G401.6 (cell line): ENCODE data around the gene PCBD2.
"Not testable (repeated sequence)": the region's sequence is repeated elsewhere in the genome, so short reads cannot be mapped to it uniquely, and the experiment has no call there.

ENCODE experiments used
- FAIRE-seq: peaks from 2 replicates; lab custom pipeline; 2012; peaks lifted over from hg19 to GRCh38; lab: Jason Lieb, UNC

Gene PCBD2

GRCh38 chr5:134904610-134905245 is at the start of gene PCBD2:
PCBD2 (plus strand) TSS chr5:134905131; CDS start chr5:134905140, 9 bp downstream.
- no peak for FAIRE-seq

- not testable (repeated sequence) for FAIRE-seq
Measured at GRCh38 chr5:134856465-134856864, 48.5 kb upstream of the PCBD2 start.

- FAIRE-seq: peak; percentile 39
Measured at GRCh38 chr5:134857401-134857800, 47.5 kb upstream of the PCBD2 start.

GRCh38 chr5:134864707-134865106 is 40.2 kb upstream of the PCBD2 start:
- no peak for FAIRE-seq

- no peak for FAIRE-seq
Measured at GRCh38 chr5:134873494-134873893, 31.4 kb upstream of the PCBD2 start.

GRCh38 chr5:134873987-134874830 is 30.7 kb upstream of the PCBD2 start, which contains the start of gene TXNDC15:
TXNDC15 (plus strand) TSS chr5:134874371; CDS start chr5:134874428, 57 bp downstream.
- no peak for FAIRE-seq

- no peak for FAIRE-seq
Measured at GRCh38 chr5:134874831-134875655, 29.9 kb upstream of the PCBD2 start.

GRCh38 chr5:134877159-134877558 is 27.8 kb upstream of the PCBD2 start:
- no peak for FAIRE-seq

- no peak for FAIRE-seq
Measured at GRCh38 chr5:134878403-134878802, 26.5 kb upstream of the PCBD2 start.

GRCh38 chr5:134879456-134879855 is 25.5 kb upstream of the PCBD2 start:
- no peak for FAIRE-seq

GRCh38 chr5:134880937-134881336 is 24.0 kb upstream of the PCBD2 start:
- FAIRE-seq: not testable (repeated sequence)

- not testable (repeated sequence) for FAIRE-seq
Measured at GRCh38 chr5:134881711-134882110, 23.2 kb upstream of the PCBD2 start.

GRCh38 chr5:134887593-134888159 is 17.3 kb upstream of the PCBD2 start:
- FAIRE-seq: no peak

- FAIRE-seq: no peak
Measured at GRCh38 chr5:134889335-134889734, 15.6 kb upstream of the PCBD2 start.

GRCh38 chr5:134891473-134891872 is 13.5 kb upstream of the PCBD2 start:
- FAIRE-seq: no peak

GRCh38 chr5:134892282-134892681 is 12.6 kb upstream of the PCBD2 start:
- FAIRE-seq: no peak

- no peak for FAIRE-seq
Measured at GRCh38 chr5:134892926-134893325, 12.0 kb upstream of the PCBD2 start.

GRCh38 chr5:134893748-134894505 is 11.0 kb upstream of the PCBD2 start:
- no peak for FAIRE-seq

- no peak for FAIRE-seq
Measured at GRCh38 chr5:134902071-134902801, 2.7 kb upstream of the PCBD2 start.

GRCh38 chr5:134905246-134905996 is 490 bp downstream of the PCBD2 start:
- peak; percentile 80 for FAIRE-seq
